NCI-H446 (cell line): ENCODE data around the gene WNT9B.
"Not testable (repeated sequence)": the region's sequence is repeated elsewhere in the genome, so short reads cannot be mapped to it uniquely, and the experiment has no call there.

Experiments used
- DNase-seq, 2 experiments: peaks; one replicate each; lab custom pipeline; 2025; lab: John Stamatoyannopoulos, UW

The WNT9B gene

GRCh38 chr17:46910179-46910927 is 59.0 kb downstream of the WNT9B start:
- DNase-seq = no peak

GRCh38 chr17:46911311-46911710 is 59.9 kb downstream of the WNT9B start:
- DNase-seq = no peak

- no peak for DNase-seq
Observed at GRCh38 chr17:46915596-46915995, 64.2 kb downstream of the WNT9B start.

- DNase-seq = no peak
Observed at GRCh38 chr17:46916211-46916610, 64.8 kb downstream of the WNT9B start.

- DNase-seq = no peak
Observed at GRCh38 chr17:46916623-46917022, 65.2 kb downstream of the WNT9B start.

GRCh38 chr17:46917041-46917440 is 65.7 kb downstream of the WNT9B start:
- DNase-seq = no peak

GRCh38 chr17:46917516-46917915 is 66.1 kb downstream of the WNT9B start:
- DNase-seq = no peak

- DNase-seq = not testable (repeated sequence)
Observed at GRCh38 chr17:46921962-46922361, 70.6 kb downstream of the WNT9B start.

- no peak for DNase-seq
Observed at GRCh38 chr17:46922487-46922803, 71.1 kb downstream of the WNT9B start.

GRCh38 chr17:46922804-46923635 is 71.6 kb downstream of the WNT9B start, which contains the start of gene GOSR2:
Gene GOSR2 (plus strand): TSS chr17:46923160. CDS start chr17:46923193, 33 bp downstream.
- peak; percentile 85 to 94 for DNase-seq

- no peak for DNase-seq
Observed at GRCh38 chr17:46925185-46925868, 73.9 kb downstream of the WNT9B start.

- DNase-seq = no peak
Observed at GRCh38 chr17:46928467-46929261, 77.3 kb downstream of the WNT9B start.

- DNase-seq = no peak
Observed at GRCh38 chr17:46929413-46929812, 78.0 kb downstream of the WNT9B start.

GRCh38 chr17:46930051-46930450 is 78.7 kb downstream of the WNT9B start:
- DNase-seq = no peak

- DNase-seq = no peak
Observed at GRCh38 chr17:46931596-46931995, 80.2 kb downstream of the WNT9B start.

- no peak for DNase-seq
Observed at GRCh38 chr17:46935658-46936266, 84.4 kb downstream of the WNT9B start.
